Neural cell (in vitro differentiated cells): Measurements from ENCODE around the gene TRMU. TPM values are rescaled to one million over a fixed set of nuclear protein-coding genes. Genes with fewer than 3 reads are reported as not detected.

Experiments
- H2AFZ ChIP-seq: fragments of 200-600, 300-800 bp; sonication (generic), shearing (Covaris generic); 2 replicates; pipeline ENCODE4 v1.6.0; 2014; ENCODE audit warnings: low read depth, mild to moderate bottlenecking, antibody characterized with exemption, low read length, moderate library complexity
- H3F3A ChIP-seq: fragments of 200-600 bp; shearing (Covaris generic); 2 replicates; pipeline ENCODE4 v1.6.1; 2016; ENCODE audit warnings: mild to moderate bottlenecking, moderate library complexity, mixed read lengths, antibody characterized with exemption, low read length; ENCODE audit not compliant: insufficient read depth, poor library complexity, severe bottlenecking
- H3K27ac ChIP-seq: fragments of 200-600, 300-800 bp; sonication (generic), shearing (Covaris generic); 2 replicates; pipeline ENCODE4 v1.5.1; 2014; ENCODE audit warnings: mild to moderate bottlenecking, low read length, moderate library complexity
- H3K27me3 ChIP-seq: fragments of 300-800, 200-600 bp; sonication (generic), shearing (Covaris generic); 2 replicates; pipeline ENCODE4 v1.6.0; 2014; ENCODE audit warnings: mild to moderate bottlenecking, low read depth, low read length, moderate library complexity; ENCODE audit not compliant: insufficient read depth
- H3K36me3 ChIP-seq: fragments of 300-800, 200-600 bp; sonication (generic), shearing (Covaris generic); 2 replicates; pipeline ENCODE4 v1.5.1; 2014; ENCODE audit warnings: mild to moderate bottlenecking, antibody characterized with exemption, low read length, moderate library complexity; ENCODE audit not compliant: insufficient read depth
- H3K4me2 ChIP-seq: fragments of 300-800, 200-600 bp; sonication (generic), shearing (Covaris generic); 2 replicates; pipeline ENCODE4 v1.6.0; 2014; ENCODE audit warnings: mild to moderate bottlenecking, low read length
- H3K4me3 ChIP-seq: fragments of 300-800, 200-600 bp; sonication (generic), shearing (Covaris generic); 2 replicates; pipeline ENCODE4 v1.5.1; 2014; ENCODE audit warnings: mild to moderate bottlenecking, low read length, moderate library complexity
- H3K79me2 ChIP-seq: fragments of 200-600 bp; shearing (Covaris generic); replicated peaks from 2 replicates; pipeline ENCODE4 v1.6.0; 2014; ENCODE audit warnings: mild to moderate bottlenecking, low read length, moderate library complexity; ENCODE audit not compliant: insufficient read depth
- H3K9ac ChIP-seq: fragments of 300-800, 200-600 bp; sonication (generic), shearing (Covaris generic); 2 replicates; pipeline ENCODE4 v1.6.1; 2016; ENCODE audit warnings: mild to moderate bottlenecking, low read length, mixed read lengths
- H3K9me2 ChIP-seq: fragments of 200-600 bp; shearing (Covaris generic); 2 replicates; pipeline ENCODE4 v1.6.1; 2016; ENCODE audit warnings: mild to moderate bottlenecking, low read length, mixed read lengths; ENCODE audit not compliant: insufficient read depth
- H3K9me3 ChIP-seq: fragments of 200-600, 300-800 bp; sonication (generic), shearing (Covaris generic); 2 replicates; pipeline ENCODE4 v1.6.1; 2016; ENCODE audit warnings: mild to moderate bottlenecking, mixed run types, low read length, moderate library complexity, mixed read lengths
- H4K20me1 ChIP-seq: fragments of 200-600 bp; shearing (Covaris generic); 2 replicates; pipeline ENCODE4 v1.6.1; 2016; ENCODE audit warnings: mild to moderate bottlenecking, mixed run types; ENCODE audit not compliant: insufficient read depth
- EP300 ChIP-seq: fragments of 450-650 bp; conservative IDR thresholded peaks from 2 replicates; pipeline ENCODE4 v1.6.1; 2014; ENCODE audit warnings: antibody characterized with exemption, mild to moderate bottlenecking, moderate library complexity; ENCODE audit not compliant: poor library complexity, severe bottlenecking
- EZH2 ChIP-seq: fragments of 200-600, 300-800 bp; shearing (Covaris generic), sonication (generic); IDR thresholded peaks from 2 replicates; pipeline ENCODE4 v1.6.1; 2014; ENCODE audit warnings: antibody characterized with exemption, low read length, borderline replicate concordance, mild to moderate bottlenecking; ENCODE audit not compliant: insufficient read depth, poor library complexity, severe bottlenecking
- MXI1 ChIP-seq: fragments of 450-650 bp; conservative IDR thresholded peaks from 2 replicates; pipeline ENCODE4 v1.6.1; 2014; ENCODE audit warnings: antibody characterized with exemption, mild to moderate bottlenecking; ENCODE audit not compliant: poor library complexity, severe bottlenecking
- POLR2AphosphoS5 ChIP-seq: IDR thresholded peaks from 2 replicates; pipeline ENCODE4 v1.6.1; 2012
- RAD21 ChIP-seq: fragments of 450-650 bp; conservative IDR thresholded peaks from 2 replicates; pipeline ENCODE4 v1.6.1; 2014; ENCODE audit warnings: antibody characterized with exemption, mild to moderate bottlenecking, moderate library complexity
- REST ChIP-seq: IDR thresholded peaks from 2 replicates; pipeline ENCODE4 v1.6.1; 2012; ENCODE audit warnings: borderline replicate concordance
- SMC3 ChIP-seq: fragments of 450-650 bp; conservative IDR thresholded peaks from 2 replicates; pipeline ENCODE4 v1.6.1; 2014; ENCODE audit warnings: antibody characterized with exemption, mild to moderate bottlenecking, moderate library complexity; ENCODE audit not compliant: poor library complexity
- TAF1 ChIP-seq: IDR thresholded peaks from 2 replicates; pipeline ENCODE4 v1.6.1; 2012; ENCODE audit warnings: low read depth
- polyA plus RNA-seq: library from polyadenylated mRNA; depleted of rRNA; stranded (reverse); fragments of >200 nt; gene quantifications from 2 replicates; pipeline ENCODE4 v1.2.3, GENCODE V29; 2014
- TF ChIP-seq, protein P1 (sequence below): fragments of 450-650 bp; IDR thresholded peaks from 2 replicates; pipeline ENCODE4 v1.5.1; 2014; ENCODE audit warnings: antibody characterized with exemption, mild to moderate bottlenecking, moderate library complexity; ENCODE audit not compliant: poor library complexity, severe bottlenecking

Gene TRMU
- polyA plus RNA-seq, 1 donor from 2014 or later = 72.9 TPM

GRCh38 chr22:46292732-46293131, 42.8 kb upstream of the TRMU start:
- H3F3A ChIP-seq = no peaks in the 10 kb centered on the region
- H4K20me1 ChIP-seq = no peaks in the 10 kb centered on the region
- no peaks in the 10 kb centered on the region for H3K36me3 ChIP-seq
- H3K9ac ChIP-seq = no peak overlapping the region
- H3K27me3 ChIP-seq = no peaks in the 10 kb centered on the region
- no peaks in the 10 kb centered on the region for H3K9me3 ChIP-seq
- no peak overlapping the region for H3K4me3 ChIP-seq
- no peak overlapping the region for H2AFZ ChIP-seq
- TF ChIP-seq REST = no peak
- TF ChIP-seq, protein P1, sequence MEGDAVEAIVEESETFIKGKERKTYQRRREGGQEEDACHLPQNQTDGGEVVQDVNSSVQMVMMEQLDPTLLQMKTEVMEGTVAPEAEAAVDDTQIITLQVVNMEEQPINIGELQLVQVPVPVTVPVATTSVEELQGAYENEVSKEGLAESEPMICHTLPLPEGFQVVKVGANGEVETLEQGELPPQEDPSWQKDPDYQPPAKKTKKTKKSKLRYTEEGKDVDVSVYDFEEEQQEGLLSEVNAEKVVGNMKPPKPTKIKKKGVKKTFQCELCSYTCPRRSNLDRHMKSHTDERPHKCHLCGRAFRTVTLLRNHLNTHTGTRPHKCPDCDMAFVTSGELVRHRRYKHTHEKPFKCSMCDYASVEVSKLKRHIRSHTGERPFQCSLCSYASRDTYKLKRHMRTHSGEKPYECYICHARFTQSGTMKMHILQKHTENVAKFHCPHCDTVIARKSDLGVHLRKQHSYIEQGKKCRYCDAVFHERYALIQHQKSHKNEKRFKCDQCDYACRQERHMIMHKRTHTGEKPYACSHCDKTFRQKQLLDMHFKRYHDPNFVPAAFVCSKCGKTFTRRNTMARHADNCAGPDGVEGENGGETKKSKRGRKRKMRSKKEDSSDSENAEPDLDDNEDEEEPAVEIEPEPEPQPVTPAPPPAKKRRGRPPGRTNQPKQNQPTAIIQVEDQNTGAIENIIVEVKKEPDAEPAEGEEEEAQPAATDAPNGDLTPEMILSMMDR = no peak
- TF ChIP-seq EZH2 = no peak
- TF ChIP-seq MXI1 = no peak
- no peak for TF ChIP-seq POLR2AphosphoS5
- TF ChIP-seq RAD21 = no peak
- H3K79me2 ChIP-seq = peaks cover 2% of the 10 kb centered on the region
- H3K27ac ChIP-seq = no peak overlapping the region
- H3K4me2 ChIP-seq = no peak overlapping the region
- H3K9me2 ChIP-seq = no peaks in the 10 kb centered on the region

DNA sequence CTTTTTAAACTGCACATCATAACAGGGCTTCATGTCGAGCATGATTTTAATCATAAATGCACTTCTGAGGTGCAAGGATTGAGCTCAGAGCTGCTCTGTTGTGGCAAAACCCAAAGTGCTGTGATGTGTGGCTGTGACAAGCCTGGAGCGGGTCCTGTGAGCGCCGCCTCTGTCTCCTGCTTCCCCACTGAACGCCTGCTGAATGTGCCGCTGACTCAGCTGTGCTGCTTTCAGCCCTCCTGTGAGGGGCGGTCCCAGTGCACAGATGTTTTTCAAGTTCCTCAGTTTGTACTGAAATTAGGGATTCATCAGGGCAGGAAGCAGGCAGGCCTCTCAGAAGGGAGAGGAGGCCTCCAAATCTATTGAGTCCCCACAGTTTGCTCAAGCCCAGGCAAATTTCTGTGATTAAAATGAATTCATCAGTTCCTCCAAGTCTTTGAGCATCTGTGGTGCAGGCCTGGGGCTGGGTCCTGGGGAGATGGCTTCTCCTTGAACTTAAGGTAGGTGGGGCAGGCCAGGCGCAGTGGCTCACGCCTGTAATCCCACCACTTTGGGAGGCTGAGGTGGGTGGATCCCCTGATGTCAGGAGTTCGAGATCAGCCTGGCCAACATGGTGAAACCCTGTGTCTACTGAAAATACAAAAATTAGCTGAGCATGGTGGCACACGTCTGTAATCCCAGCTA, 41.8 kb upstream of the TRMU start:
- no peak for TF ChIP-seq SMC3
- no peak for TF ChIP-seq EP300
- TF ChIP-seq EZH2 = no peak
- no peak for TF ChIP-seq MXI1
- no peak for TF ChIP-seq TAF1
- TF ChIP-seq POLR2AphosphoS5 = no peak
- TF ChIP-seq RAD21 = no peak
- no peak for TF ChIP-seq REST
- TF ChIP-seq, protein P1 = no peak
- Histone ChIP-seq H3K4me2 (no peak overlapping the region), H3K9me3 (no peaks in the 10 kb centered on the region), H3K79me2 (peaks cover 3% of the 10 kb centered on the region), H3K4me3 (no peak overlapping the region), H3F3A (no peaks in the 10 kb centered on the region), H2AFZ (no peak overlapping the region), H3K9ac (no peak overlapping the region), H4K20me1 (no peaks in the 10 kb centered on the region), H3K27ac (no peak overlapping the region), H3K36me3 (no peaks in the 10 kb centered on the region), H3K9me2 (no peaks in the 10 kb centered on the region), H3K27me3 (no peaks in the 10 kb centered on the region)
